Hepatic stellate cell (primary cell): ENCODE results near the gene KLHL29.
A peak's percentile ranks its signal among the peaks of the same experiment; 100 is the strongest.
"Not testable (repeated sequence)": the region's sequence is repeated elsewhere in the genome, so short reads cannot be mapped to it uniquely, and the experiment has no call there.

ENCODE experiments used
- DNase-seq: peaks from one replicate; pipeline ENCODE4 v3.0.0; 2011; ENCODE audit warnings: low spot score

Gene KLHL29

GRCh38 chr2:23384551-23385343 is at the start of gene KLHL29:
Gene KLHL29, plus strand, starts transcription at chr2:23385179. Its CDS starts 177,018 bp downstream, at chr2:23562197.
- DNase-seq = peak; percentile 96

GRCh38 chr2:23335550-23335949 is 49.4 kb upstream of the KLHL29 start:
- no peak for DNase-seq

GRCh38 chr2:23342075-23342474 is 42.9 kb upstream of the KLHL29 start:
- no peak for DNase-seq

GRCh38 chr2:23346029-23346428 is 39.0 kb upstream of the KLHL29 start:
- DNase-seq = no peak

GRCh38 chr2:23346781-23347180 is 38.2 kb upstream of the KLHL29 start:
- DNase-seq = no peak

- DNase-seq = no peak
These were observed 37.4 kb upstream of the KLHL29 start for GRCh38 chr2:23347471-23348092.

- DNase-seq = not testable (repeated sequence)
These were observed 36.9 kb upstream of the KLHL29 start for GRCh38 chr2:23348093-23348481.

GRCh38 chr2:23349508-23349907 is 35.5 kb upstream of the KLHL29 start:
- no peak for DNase-seq

- DNase-seq = no peak
These were observed 34.8 kb upstream of the KLHL29 start for GRCh38 chr2:23350041-23350791.

GRCh38 chr2:23350792-23351355 is 34.1 kb upstream of the KLHL29 start:
- DNase-seq = no peak

GRCh38 chr2:23351388-23352141 is 33.4 kb upstream of the KLHL29 start:
- DNase-seq = peak; percentile 94

GRCh38 chr2:23354554-23354953 is 30.4 kb upstream of the KLHL29 start:
- no peak for DNase-seq

- no peak for DNase-seq
These were observed 30.0 kb upstream of the KLHL29 start for GRCh38 chr2:23355001-23355400.

GRCh38 chr2:23356711-23357110 is 28.3 kb upstream of the KLHL29 start:
- DNase-seq = no peak

- DNase-seq = no peak
These were observed 25.1 kb upstream of the KLHL29 start for GRCh38 chr2:23359631-23360567.

GRCh38 chr2:23360571-23361125 is 24.3 kb upstream of the KLHL29 start:
- DNase-seq = no peak

- no peak for DNase-seq
These were observed 23.8 kb upstream of the KLHL29 start for GRCh38 chr2:23361152-23361551.

- DNase-seq = no peak
These were observed 21.7 kb upstream of the KLHL29 start for GRCh38 chr2:23363268-23363667.

GRCh38 chr2:23363831-23364230 is 21.1 kb upstream of the KLHL29 start:
- DNase-seq = no peak

- DNase-seq = no peak
These were observed 18.3 kb upstream of the KLHL29 start for GRCh38 chr2:23366720-23367119.
